ENCODE data around the gene PLD1.

- TF ChIP-seq CTCF (IDR thresholded peaks at IDR 0.05) (no peak), POLR2A (IDR thresholded peaks at IDR 0.05) (no peak)
These were observed 24.8 kb upstream of the PLD1 start for GRCh38 chr3:171835116-171835515.

All from right lobe of liver (tissue), 4 donors.